Rectal smooth muscle tissue (tissue), 1 donor: ENCODE data around the gene SLC25A42.
A peak's percentile ranks its signal among the peaks of the same experiment; 100 is the strongest.

Source experiments
- H3K27ac ChIP-seq: one replicate; pipeline ENCODE4 v1.7.0; 2013; ENCODE audit warnings: low read depth, low read length, inconsistent platforms
- H3K27me3 ChIP-seq: one replicate; pipeline ENCODE4 v1.7.0; 2013; ENCODE audit warnings: low read length; ENCODE audit not compliant: control insufficient read depth, insufficient read depth
- H3K36me3 ChIP-seq: one replicate; pipeline ENCODE4 v1.7.0; 2013; ENCODE audit warnings: low read length; ENCODE audit not compliant: control insufficient read depth, insufficient read depth
- H3K4me1 ChIP-seq: one replicate; pipeline ENCODE4 v1.7.0; 2013; ENCODE audit warnings: low read length; ENCODE audit not compliant: control insufficient read depth, insufficient read depth
- H3K4me3 ChIP-seq: one replicate; pipeline ENCODE4 v1.7.0; 2013; ENCODE audit warnings: low read length
- H3K9ac ChIP-seq: one replicate; pipeline ENCODE4 v1.7.0; 2013; ENCODE audit warnings: low read length

Gene SLC25A42

DNA sequence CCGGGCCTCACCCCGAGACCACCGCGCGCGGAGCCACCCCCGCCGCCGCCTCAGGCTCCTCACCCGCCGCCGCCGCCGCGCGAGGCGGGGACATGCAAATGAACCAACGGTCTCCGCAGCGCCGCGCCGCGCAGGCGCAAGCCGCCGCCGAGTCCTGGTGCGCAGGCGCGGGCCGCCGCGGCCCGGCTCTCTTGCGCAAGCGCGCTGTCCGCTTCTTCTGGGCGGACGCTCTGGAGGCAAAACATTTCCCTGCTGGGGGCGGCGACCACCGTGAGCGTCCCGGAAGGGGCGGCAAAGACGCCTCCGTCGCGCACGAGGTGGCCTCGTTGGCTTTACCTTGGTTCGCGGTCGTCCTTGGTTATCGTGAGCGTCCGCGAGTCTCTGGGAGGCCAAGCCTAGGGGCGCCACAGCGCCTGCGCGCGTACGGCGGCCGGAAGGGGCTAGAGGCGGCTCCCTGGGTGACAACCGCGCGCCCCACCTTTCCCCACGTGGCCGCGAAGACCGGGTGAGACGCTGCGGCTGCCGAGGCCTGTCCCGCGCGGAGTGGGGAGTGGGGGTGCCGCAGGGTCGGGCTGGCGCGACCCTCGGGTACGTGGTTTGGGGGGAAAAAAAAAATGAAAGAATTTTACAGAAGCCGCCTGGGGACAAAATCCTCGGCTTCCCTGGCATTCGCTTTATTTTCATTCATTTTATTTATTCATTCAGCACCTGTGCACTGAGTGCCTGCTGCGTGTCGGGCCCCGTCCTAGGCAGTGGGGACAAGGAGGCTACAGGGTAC lies 30.2 kb upstream of the SLC25A42 start, which contains the start of the genes ARMC6 and SUGP2:
Gene ARMC6 (plus strand): TSS at position 178 of the 778 bp plus-strand sequence. CDS start 607 bp downstream, outside the sequence.
Gene SUGP2 (minus strand): TSS at position 92 of the 778 bp plus-strand sequence. CDS start 2,446 bp downstream, outside the sequence.
- Histone ChIP-seq H3K27me3 (no peaks in the 10 kb centered on the region), H3K9ac (peak within 1 kb of the TSS; percentile 86), H3K4me1 (peaks cover 3% of the 10 kb centered on the region), H3K27ac (peak within 1 kb of the TSS; percentile 81), H3K4me3 (peak within 1 kb of the TSS; percentile 79), H3K36me3 (peaks cover 2% of the 10 kb centered on the region)

GRCh38 chr19:19034204-19034624 lies 29.6 kb upstream of the SLC25A42 start:
- Histone ChIP-seq H3K36me3 (no peaks in the 10 kb centered on the region), H3K9ac (no peak overlapping the region), H3K4me1 (peaks cover 3% of the 10 kb centered on the region), H3K27ac (no peak overlapping the region), H3K4me3 (peak overlapping the region; percentile 79), H3K27me3 (no peaks in the 10 kb centered on the region)

GRCh38 chr19:19039901-19040300 lies 23.9 kb upstream of the SLC25A42 start:
- Histone ChIP-seq H3K27ac (no peak overlapping the region), H3K4me1 (no peaks in the 10 kb centered on the region)

GRCh38 chr19:19040417-19040816 lies 23.4 kb upstream of the SLC25A42 start:
- no peak overlapping the region for H3K4me3 ChIP-seq
- H3K9ac ChIP-seq = no peak overlapping the region
- H3K27me3 ChIP-seq = no peaks in the 10 kb centered on the region
- H3K4me1 ChIP-seq = no peaks in the 10 kb centered on the region
- H3K27ac ChIP-seq = no peak overlapping the region
- H3K36me3 ChIP-seq = peaks cover 8% of the 10 kb centered on the region

More at GRCh38 chr19:19039901-19040300, 23.9 kb upstream of the SLC25A42 start:
- H3K36me3 ChIP-seq = peaks cover 8% of the 10 kb centered on the region
- no peak overlapping the region for H3K9ac ChIP-seq
- H3K4me3 ChIP-seq = no peak overlapping the region
- no peaks in the 10 kb centered on the region for H3K27me3 ChIP-seq

GRCh38 chr19:19042732-19043280 lies 21.0 kb upstream of the SLC25A42 start:
- Histone ChIP-seq H3K9ac (no peak overlapping the region), H3K4me3 (no peak overlapping the region), H3K27me3 (no peaks in the 10 kb centered on the region), H3K36me3 (peaks cover 8% of the 10 kb centered on the region), H3K4me1 (no peaks in the 10 kb centered on the region), H3K27ac (no peak overlapping the region)

DNA sequence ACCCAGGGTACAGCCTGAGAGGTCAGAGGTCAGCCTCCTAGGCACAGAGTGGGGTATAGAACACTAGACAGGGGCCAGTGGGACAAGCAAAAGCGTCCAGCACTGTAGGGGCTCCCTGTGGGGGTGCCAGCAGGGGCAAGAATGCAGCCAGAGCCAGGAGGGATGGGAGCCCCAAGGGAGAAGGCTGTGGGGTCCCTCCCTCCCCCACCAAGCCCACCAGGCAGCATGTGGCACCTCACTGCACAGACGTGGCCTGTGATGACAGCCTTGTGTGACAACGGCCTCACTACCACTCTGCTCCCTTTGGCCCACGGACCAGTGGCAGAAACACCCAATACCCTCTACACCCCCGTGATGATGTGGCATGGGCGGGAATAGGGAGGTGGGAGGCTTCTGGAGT lies 20.3 kb upstream of the SLC25A42 start:
- no peak overlapping the region for H3K27ac ChIP-seq
- no peaks in the 10 kb centered on the region for H3K27me3 ChIP-seq
- H3K4me3 ChIP-seq = no peak overlapping the region
- H3K4me1 ChIP-seq = no peaks in the 10 kb centered on the region
- no peak overlapping the region for H3K9ac ChIP-seq
- H3K36me3 ChIP-seq = peaks cover 8% of the 10 kb centered on the region

DNA sequence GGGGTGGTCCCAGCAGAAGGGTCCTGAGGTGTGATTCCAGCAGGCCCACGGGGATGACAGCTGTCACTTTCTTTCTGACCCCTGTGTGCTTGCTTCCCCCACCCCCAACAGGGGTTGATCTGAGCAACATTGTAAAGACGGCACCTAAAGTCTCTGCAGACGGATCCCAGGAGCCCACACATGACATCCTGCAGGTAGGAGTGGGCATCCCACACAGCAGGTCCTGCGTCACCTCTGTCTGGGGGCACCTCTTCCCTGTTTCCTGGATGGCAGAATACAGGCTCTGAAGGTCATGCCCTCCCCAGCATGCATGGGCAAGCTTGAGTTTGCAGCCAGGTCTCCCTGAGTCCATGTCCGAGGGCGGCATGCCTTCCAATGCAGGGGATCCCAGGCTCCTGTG lies 19.9 kb upstream of the SLC25A42 start:
- no peaks in the 10 kb centered on the region for H3K4me1 ChIP-seq
- peaks cover 8% of the 10 kb centered on the region for H3K36me3 ChIP-seq
- H3K9ac ChIP-seq = no peak overlapping the region
- H3K27me3 ChIP-seq = no peaks in the 10 kb centered on the region
- H3K27ac ChIP-seq = no peak overlapping the region
- no peak overlapping the region for H3K4me3 ChIP-seq

GRCh38 chr19:19049406-19049805 lies 14.4 kb upstream of the SLC25A42 start:
- Histone ChIP-seq H3K4me1 (no peaks in the 10 kb centered on the region), H3K36me3 (peaks cover 3% of the 10 kb centered on the region), H3K9ac (no peak overlapping the region), H3K27me3 (no peaks in the 10 kb centered on the region), H3K4me3 (no peak overlapping the region), H3K27ac (no peak overlapping the region)

DNA sequence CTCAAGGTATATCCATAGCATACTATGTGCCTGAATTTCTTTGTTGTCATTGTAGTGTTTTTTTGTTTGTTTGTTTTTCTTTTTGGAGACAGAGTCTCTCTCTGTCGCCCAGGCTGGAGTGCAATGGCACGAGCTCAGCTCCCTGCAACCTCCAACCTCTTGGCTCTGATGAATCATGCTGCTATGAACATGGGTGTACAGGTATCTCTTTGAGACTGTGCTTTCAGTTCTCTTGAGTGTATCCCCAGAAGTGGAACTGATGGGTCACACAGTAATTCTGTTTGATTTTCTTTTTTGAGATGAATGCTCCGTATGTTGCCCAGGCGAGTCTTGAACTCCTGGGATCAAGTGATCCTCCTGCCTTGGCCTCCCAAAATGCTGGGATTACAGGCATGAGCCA lies 13.7 kb upstream of the SLC25A42 start:
- no peak overlapping the region for H3K4me3 ChIP-seq
- no peak overlapping the region for H3K9ac ChIP-seq
- no peaks in the 10 kb centered on the region for H3K27me3 ChIP-seq
- H3K27ac ChIP-seq = no peak overlapping the region
- H3K4me1 ChIP-seq = no peaks in the 10 kb centered on the region
- peaks cover 7% of the 10 kb centered on the region for H3K36me3 ChIP-seq

GRCh38 chr19:19050731-19051130 lies 13.1 kb upstream of the SLC25A42 start:
- Histone ChIP-seq H3K36me3 (peaks cover 13% of the 10 kb centered on the region), H3K9ac (no peak overlapping the region), H3K27me3 (no peaks in the 10 kb centered on the region), H3K4me3 (no peak overlapping the region), H3K4me1 (no peaks in the 10 kb centered on the region), H3K27ac (no peak overlapping the region)

DNA sequence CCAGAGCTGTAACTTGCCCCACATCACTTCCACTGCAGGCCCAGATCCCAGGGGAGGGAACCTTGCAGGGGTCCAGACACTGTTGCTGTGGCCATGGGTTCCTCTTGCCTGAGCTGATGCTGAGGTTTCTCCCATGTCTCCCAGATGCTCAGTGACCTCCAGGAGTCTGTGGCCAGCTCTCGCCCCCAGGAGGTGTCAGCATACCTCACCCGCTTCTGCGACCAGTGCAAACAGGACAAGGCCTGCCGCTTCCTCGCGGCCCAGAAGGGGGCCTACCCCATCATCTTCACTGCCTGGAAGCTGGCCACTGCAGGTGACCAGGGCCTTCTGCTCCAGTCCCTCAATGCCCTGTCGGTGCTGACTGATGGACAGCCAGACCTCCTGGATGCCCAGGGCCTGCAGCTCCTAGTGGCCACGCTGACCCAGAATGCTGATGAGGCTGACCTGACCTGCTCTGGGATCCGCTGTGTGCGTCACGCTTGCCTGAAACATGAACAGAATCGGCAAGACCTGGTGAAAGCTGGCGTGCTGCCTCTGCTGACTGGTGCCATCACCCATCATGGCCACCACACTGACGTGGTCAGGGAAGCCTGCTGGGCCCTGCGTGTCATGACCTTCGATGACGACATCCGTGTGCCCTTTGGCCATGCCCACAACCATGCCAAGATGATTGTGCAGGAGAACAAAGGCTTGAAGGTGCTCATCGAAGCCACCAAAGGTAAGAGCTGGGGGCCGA lies 12.1 kb upstream of the SLC25A42 start:
- peaks cover 15% of the 10 kb centered on the region for H3K36me3 ChIP-seq
- no peak overlapping the region for H3K4me3 ChIP-seq
- H3K9ac ChIP-seq = no peak overlapping the region
- H3K4me1 ChIP-seq = no peaks in the 10 kb centered on the region
- no peak overlapping the region for H3K27ac ChIP-seq
- H3K27me3 ChIP-seq = no peaks in the 10 kb centered on the region

DNA sequence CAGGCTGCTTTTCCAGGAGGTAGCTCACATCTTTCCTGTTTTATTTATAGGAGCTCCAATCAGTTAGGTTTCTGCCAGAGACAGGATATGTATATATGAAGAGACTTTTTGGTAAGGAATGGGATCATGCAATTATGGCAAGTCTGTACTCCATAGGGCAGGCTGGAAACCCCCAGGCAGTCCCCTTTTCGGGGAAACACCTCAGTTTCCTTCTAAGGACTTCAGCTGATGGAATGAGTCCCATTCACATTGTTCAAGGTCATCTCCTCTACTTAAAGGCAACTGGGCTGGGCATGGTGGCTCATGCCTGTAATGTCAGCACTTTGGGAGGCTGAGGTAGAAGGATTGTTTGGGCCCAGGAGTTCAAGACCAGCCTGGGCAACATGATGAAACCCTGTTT lies 10.9 kb upstream of the SLC25A42 start:
- no peak overlapping the region for H3K27ac ChIP-seq
- no peak overlapping the region for H3K4me3 ChIP-seq
- H3K27me3 ChIP-seq = no peaks in the 10 kb centered on the region
- H3K36me3 ChIP-seq = peaks cover 24% of the 10 kb centered on the region
- H3K4me1 ChIP-seq = no peaks in the 10 kb centered on the region
- H3K9ac ChIP-seq = no peak overlapping the region
